ENCODE data around the gene ARSK. TPM values are rescaled to one million over a fixed set of nuclear protein-coding genes. Genes with fewer than 3 reads are reported as not detected.

Gene ARSK
- total and polyA plus RNA-seq, 2 of the 13 experiments (the other 11 are each of a cell fraction or from before 2014, with no cell fraction given), result 7.9 TPM

- peak; percentile 46; the same call in 1 of the 2 replicates for TF ChIP-seq ZBTB38 (CRISPR knock-in tag; IDR thresholded peaks at IDR 0.05)
- no peak for TF ChIP-seq HNF1B (CRISPR knock-in tag; IDR thresholded peaks at IDR 0.05)
- TF ChIP-seq, protein P1, sequence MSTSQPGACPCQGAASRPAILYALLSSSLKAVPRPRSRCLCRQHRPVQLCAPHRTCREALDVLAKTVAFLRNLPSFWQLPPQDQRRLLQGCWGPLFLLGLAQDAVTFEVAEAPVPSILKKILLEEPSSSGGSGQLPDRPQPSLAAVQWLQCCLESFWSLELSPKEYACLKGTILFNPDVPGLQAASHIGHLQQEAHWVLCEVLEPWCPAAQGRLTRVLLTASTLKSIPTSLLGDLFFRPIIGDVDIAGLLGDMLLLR (CRISPR knock-in tag; IDR thresholded peaks at IDR 0.05), result 0 out of 2 replicates have a peak, but pooled peaks have one; percentile 9
- TF ChIP-seq CCDC6 (CRISPR knock-in tag; IDR thresholded peaks at IDR 0.05), result peak; percentile 91
- TF ChIP-seq LBX2 (CRISPR knock-in tag; IDR thresholded peaks at IDR 0.05; ENCODE audit: borderline replicate concordance), result peak; percentile 29; the same call in 1 of the 2 replicates
- peak; percentile 32 for TF ChIP-seq ZNF883 (CRISPR knock-in tag; IDR thresholded peaks at IDR 0.05; ENCODE audit: not compliant biosample characterization)
- peak; percentile 11; the same call in 1 of the 2 replicates for TF ChIP-seq ZNF678 (CRISPR knock-in tag; IDR thresholded peaks at IDR 0.05)
- peak; percentile 18; the same call in 1 of the 2 replicates for TF ChIP-seq MXD1 (CRISPR knock-in tag; IDR thresholded peaks at IDR 0.05)
- TF ChIP-seq ATF1 (CRISPR knock-in tag; IDR thresholded peaks at IDR 0.05), result no peak
- 0 out of 2 replicates have a peak, but pooled peaks have one; percentile 22 for TF ChIP-seq FOXO1 (CRISPR knock-in tag; IDR thresholded peaks at IDR 0.05)
- peak; percentile 21; the same call in 1 of the 2 replicates for TF ChIP-seq PHF8 (CRISPR knock-in tag; IDR thresholded peaks at IDR 0.05)
- no peak for TF ChIP-seq RORA (CRISPR knock-in tag; IDR thresholded peaks at IDR 0.05)
- TF ChIP-seq ZFYVE20 (CRISPR knock-in tag; IDR thresholded peaks at IDR 0.05; ENCODE audit: borderline replicate concordance, low read depth), result 0 out of 2 replicates have a peak, but pooled peaks have one; percentile 62
- TF ChIP-seq, protein P2, sequence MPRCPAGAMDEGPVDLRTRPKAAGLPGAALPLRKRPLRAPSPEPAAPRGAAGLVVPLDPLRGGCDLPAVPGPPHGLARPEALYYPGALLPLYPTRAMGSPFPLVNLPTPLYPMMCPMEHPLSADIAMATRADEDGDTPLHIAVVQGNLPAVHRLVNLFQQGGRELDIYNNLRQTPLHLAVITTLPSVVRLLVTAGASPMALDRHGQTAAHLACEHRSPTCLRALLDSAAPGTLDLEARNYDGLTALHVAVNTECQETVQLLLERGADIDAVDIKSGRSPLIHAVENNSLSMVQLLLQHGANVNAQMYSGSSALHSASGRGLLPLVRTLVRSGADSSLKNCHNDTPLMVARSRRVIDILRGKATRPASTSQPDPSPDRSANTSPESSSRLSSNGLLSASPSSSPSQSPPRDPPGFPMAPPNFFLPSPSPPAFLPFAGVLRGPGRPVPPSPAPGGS (CRISPR knock-in tag; IDR thresholded peaks at IDR 0.05), result peak; percentile 35; the same call in 1 of the 2 replicates
- no peak for TF ChIP-seq RAD51 (IDR thresholded peaks at IDR 0.05; ENCODE audit: borderline replicate concordance)
- TF ChIP-seq, protein P3, sequence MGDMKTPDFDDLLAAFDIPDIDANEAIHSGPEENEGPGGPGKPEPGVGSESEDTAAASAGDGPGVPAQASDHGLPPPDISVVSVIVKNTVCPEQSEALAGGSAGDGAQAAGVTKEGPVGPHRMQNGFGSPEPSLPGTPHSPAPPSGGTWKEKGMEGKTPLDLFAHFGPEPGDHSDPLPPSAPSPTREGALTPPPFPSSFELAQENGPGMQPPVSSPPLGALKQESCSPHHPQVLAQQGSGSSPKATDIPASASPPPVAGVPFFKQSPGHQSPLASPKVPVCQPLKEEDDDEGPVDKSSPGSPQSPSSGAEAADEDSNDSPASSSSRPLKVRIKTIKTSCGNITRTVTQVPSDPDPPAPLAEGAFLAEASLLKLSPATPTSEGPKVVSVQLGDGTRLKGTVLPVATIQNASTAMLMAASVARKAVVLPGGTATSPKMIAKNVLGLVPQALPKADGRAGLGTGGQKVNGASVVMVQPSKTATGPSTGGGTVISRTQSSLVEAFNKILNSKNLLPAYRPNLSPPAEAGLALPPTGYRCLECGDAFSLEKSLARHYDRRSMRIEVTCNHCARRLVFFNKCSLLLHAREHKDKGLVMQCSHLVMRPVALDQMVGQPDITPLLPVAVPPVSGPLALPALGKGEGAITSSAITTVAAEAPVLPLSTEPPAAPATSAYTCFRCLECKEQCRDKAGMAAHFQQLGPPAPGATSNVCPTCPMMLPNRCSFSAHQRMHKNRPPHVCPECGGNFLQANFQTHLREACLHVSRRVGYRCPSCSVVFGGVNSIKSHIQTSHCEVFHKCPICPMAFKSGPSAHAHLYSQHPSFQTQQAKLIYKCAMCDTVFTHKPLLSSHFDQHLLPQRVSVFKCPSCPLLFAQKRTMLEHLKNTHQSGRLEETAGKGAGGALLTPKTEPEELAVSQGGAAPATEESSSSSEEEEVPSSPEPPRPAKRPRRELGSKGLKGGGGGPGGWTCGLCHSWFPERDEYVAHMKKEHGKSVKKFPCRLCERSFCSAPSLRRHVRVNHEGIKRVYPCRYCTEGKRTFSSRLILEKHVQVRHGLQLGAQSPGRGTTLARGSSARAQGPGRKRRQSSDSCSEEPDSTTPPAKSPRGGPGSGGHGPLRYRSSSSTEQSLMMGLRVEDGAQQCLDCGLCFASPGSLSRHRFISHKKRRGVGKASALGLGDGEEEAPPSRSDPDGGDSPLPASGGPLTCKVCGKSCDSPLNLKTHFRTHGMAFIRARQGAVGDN (CRISPR knock-in tag; IDR thresholded peaks at IDR 0.05), result peak; percentile 73
- peak; percentile 82; the same call in 1 of the 2 replicates for TF ChIP-seq CREBL2 (CRISPR knock-in tag; IDR thresholded peaks at IDR 0.05; ENCODE audit: borderline replicate concordance)
- TF ChIP-seq SP4 (CRISPR knock-in tag; IDR thresholded peaks at IDR 0.05), result peak; percentile 33; the same call in 1 of the 2 replicates
Observed at GRCh38 chr5:95620030-95620869, 65.3 kb downstream of the ARSK start, which contains the start of gene GPR150 (continued).

All from HepG2 (cell line).